Measurements from ENCODE around the gene MICAL1.

The MICAL1 gene

DNA sequence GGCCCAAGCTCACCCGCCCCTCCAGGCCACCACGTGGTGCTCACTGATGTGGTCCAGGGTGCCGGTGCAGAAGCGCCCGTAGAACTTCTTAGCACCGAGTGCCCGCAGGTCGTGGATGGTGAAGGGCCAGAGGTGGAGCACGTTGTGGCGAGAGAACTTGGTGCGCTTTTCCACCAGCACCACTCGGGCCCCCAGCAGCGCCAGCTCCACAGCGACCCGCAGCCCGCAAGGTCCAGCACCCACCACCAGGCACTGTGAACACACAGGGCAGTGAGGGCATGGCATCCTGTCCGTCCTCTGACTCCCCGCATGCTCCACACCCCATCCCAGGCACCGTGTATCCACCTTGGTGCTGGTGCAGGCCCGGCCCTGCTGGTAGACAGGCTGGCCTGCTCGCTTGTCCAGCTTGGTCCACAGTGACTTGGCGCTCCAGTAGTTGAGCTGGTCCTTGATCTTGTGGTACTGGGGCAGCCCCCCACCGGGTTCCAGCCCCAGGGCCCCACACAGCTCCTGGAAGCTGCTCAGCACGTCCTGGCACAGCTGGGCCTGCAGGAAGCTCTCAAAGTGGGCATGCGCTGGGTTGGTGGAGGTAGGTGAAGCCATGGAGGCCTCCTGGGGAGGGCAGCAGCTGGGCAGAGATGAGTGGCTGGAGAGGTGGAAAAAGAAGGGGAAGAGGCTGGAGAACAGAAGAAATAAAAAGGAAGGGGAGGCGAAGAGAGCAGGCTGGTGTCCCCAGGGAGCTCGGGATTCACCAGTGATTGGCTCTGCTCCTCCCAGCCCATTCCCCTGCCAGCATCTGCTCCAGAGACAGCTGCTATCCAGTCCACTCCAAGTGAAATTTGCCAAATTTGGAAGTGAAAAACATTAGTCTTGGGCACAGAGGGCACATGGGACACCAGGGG, 1.7 kb downstream of the MICAL1 start:
- no peak for DNase-seq

DNA sequence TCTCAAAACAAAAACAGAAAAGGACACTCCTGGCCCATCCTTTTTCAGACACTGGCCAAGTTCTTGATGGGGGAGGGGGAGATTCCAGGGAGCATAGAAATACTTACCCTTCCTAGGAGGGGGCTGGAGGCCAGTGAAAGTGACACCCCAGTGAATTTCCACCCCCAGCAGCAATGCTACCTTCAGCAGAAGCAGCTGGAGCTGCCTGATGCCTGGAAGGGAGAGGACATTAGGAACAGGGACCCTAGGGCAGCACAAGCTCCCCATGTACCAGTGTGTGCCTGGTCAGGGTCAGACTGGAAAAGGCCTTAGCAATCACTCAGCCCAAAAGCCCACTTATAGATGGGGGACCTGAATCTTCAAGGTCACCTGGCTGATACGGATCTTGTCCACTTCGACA, 2.4 kb downstream of the MICAL1 start:
- no peak for DNase-seq

DNA sequence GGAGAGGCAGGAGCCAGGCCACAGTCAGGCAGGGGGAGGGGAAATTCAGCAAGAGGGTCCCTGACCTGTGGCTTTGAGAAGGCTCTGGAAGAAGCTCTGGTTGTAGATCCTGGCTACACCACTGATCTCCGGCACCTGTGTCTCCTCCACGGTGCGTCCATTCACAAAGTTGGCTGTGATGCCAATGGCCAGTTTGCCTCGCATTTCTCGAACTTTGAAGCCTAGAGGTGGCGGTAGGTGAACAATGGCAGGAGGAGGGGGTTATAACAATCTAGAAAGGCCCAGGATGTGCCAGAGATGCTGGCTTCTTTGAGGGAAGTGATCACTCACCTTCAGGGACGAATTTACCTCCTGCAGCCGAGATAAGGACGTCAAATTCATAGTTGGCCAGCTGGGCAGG, 3.4 kb downstream of the MICAL1 start:
- DNase-seq = no peak

DNA sequence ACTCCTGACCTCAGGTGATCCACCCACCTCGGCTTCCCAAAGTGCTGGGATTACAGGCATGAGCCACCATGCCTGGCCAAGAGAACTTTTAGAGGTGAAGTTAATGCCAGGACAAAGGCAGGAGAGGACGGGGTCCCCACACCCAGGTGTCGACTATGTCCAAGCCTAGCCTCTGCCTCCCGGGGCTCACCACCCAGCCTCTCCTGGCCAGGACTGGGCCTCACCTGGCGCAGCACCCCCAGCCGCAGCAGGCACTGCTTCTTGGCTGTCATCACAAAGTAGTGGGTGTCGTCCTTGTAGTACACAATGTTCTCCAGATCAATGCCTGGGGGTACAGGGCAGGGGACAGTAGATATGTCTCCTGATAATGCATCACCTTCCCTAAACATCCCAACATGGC, 4.2 kb downstream of the MICAL1 start:
- DNase-seq = no peak

DNA sequence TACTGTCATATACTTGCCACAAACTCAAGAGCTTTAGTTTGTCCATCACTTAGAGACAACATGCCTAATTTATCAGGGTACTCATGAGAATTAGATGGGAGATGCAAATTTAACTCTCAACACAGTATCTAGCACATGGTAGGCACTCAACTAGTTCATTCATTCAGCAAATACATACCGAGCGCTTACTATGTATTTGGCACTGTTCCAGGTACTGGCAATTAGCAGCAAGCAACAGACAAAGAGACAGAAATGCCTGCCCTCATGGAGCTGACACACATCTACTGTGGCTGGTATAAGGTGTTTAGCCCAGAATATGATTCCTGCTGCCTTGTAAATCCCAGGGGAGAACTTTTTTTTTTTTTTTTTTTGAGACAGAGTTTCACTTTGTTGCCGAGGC, 4.8 kb downstream of the MICAL1 start:
- DNase-seq = no peak

DNA sequence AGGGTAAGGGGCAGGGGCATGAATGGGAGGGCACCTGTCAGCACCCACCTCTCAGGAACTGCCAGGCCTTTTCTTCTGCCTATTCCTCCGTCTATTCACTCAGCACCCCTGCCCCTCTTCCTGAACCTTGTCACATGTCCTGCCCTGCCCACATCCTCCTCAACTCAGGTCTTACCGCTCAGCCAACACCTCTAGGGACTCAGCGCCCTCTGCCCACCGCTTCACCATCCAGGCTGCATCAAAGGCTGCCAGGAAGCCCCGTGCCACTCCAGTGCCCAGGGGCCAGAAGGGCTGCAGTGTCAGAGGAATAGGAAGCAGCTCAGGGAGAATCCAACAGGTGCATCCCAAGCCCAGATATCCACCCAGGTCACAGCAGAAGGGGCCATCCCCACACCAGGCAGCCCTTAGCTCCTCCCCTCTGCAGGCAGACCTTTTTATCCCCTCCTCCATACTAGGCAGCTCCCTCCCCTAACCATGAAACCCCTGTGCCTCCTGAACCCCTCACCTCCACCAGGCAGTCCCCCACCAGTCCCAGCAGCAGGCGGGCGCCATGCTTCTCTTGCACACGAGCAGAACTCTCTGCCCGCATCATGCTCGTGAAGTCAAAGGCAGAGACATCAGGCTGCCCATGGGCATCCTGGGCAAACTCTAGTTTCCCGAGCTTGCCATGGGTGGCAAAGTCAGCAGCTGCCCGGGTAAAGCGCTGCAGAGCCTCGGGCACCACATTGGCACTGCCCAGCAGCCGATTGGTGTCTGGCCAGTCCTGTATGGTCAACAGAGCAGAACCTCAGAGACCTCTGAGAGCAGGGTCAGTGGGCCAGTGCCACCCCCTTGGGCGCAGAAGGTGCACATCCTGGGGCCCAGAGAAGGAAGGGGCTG, 5.5 kb downstream of the MICAL1 start:
- no peak for DNase-seq

DNA sequence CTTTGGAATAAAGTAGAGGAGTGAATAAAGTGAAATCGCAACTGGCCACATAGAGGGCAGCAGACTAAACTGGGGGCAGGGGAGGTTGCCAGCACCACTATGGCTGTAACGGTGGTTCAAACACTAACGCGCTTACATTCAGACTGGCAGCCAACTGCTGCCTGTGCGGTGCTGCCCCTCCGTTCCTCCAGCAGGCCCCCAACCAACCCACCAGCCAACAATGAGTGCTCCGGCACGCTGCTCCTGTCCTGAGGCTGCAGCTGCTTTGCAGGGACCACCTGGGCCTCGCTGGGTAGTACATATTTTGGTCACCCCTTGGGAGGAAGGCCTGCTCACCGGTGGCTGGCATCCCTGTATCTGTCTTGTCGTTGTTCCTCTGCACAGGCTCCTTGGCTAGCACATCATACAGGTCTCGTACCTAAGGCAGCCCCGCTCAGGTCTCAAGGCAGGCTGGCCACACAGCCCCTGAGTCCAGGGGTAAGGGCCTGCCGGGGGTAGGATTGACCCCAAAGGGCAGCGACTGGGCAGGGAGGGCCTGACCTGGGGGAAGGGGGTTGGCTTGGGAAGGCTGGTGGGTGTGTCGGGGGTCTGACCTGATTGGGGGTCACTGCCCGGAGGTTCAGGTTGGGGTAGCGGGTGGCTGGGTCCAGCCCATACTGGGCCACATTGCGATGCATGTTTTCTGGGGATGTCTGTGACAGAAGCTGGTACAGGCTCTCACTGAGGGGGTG, 6.3 kb downstream of the MICAL1 start:
- no peak for DNase-seq

DNA sequence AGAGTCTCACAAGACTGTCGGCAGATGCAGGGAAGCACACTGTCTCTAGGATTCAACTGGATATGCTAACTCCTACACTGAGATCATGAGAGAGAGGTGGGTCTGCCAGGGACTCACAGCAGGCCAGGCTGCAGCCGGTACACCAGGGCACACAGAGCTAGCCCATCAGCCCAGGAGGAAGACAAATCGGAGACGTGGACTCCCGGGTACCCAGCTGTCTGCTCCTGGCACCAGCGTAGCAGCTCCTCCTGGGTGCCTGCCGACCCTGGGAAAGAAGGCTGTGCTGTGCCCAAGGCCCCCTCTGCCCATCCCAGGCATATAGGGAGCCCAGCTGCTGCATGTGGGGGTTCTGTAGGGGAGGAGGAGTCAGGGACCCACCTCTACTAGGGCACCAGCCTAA, 7.0 kb downstream of the MICAL1 start:
- no peak for DNase-seq

DNA sequence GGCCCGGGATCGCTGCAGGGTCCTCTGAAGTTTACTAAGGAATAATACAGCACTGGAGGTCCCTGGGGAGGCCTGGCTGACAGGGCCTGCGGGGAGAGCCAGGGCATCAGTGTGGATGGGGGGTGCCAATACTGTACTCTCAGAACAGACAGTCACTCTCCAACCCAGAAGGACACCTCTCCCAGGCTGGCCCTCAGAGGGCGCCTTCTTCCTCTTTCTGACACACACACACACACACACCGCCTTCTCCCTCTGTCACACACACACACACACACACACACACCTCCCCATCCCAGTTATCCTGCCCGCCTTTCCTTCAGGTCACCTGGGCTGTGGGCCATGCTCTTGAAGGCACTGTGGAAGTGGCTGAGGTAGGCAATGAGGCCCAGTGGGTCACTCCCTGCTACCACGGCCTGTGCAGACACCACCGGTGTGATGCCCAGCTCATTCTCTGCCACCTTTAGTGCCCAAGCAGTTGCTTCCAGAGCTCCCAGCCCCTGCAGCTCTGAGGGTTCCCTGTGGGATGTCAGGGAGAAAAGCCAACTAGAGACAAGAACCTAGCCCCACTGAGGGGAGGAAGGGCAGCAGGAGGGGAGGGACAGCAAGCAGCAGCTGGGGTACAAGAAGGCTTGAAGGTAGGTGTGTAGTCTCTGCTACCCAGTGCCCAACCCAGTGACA, 7.6 kb downstream of the MICAL1 start:
- no peak for DNase-seq

DNA sequence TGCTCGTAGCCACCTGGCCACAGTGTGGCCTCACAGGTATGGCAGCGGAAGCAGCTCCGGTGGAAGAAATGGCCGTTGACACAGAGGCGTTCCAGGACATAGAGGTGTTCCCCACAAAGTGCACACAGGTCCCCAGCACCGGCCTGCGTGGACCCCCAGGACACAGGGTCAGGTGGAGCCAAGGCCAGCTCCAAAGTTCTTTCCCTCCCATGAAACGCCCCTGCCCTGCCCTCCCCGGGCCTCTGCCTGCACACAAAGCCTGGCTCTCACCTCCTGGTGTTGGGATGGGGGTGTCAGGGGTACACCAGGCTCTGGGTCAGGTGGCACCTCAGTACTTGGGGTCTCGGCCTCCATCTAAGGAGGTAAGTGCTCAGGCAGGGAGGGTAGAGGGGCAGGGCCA, 8.5 kb downstream of the MICAL1 start:
- DNase-seq = no peak

DNA sequence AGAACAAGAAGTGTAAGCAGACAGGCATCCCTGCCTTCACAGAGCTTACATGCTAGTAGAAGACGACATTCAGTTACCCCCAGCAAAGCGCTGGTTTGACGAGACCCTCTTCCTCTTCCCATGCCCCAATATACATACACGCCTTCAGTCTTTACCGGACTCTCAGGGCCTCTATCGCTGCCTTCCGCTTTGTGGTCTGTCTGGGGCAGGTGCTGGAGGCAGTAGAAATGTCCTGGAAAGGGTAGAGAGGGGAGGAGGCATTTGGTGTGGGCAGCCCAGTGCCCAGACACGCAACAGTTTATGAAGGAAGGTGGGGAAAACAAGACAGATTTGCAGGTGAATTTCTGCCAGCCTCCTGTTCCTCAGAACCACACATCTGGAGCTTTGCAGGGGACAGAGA, 9.0 kb downstream of the MICAL1 start:
- DNase-seq = no peak

DNA sequence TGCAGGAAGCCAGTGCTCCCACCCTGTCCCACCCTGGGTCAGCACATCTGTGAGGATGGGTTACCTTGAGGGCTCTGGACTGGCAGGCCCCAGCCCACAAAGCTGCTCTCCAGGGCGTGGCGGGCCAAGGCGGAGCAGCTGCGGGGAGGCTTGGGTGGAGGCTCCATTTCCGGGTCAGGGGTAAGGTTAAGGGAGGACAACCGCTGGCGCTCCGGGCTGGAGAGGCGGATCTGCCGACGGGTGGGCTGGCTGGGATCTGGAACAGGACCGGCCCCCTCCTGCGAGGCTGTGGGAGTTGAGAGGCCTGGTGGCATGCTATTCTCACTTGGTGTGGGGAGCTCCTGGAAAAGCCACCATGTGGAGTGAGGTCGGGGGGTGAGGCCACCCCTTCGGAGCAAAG, 9.5 kb downstream of the MICAL1 start:
- DNase-seq = no peak

DNA sequence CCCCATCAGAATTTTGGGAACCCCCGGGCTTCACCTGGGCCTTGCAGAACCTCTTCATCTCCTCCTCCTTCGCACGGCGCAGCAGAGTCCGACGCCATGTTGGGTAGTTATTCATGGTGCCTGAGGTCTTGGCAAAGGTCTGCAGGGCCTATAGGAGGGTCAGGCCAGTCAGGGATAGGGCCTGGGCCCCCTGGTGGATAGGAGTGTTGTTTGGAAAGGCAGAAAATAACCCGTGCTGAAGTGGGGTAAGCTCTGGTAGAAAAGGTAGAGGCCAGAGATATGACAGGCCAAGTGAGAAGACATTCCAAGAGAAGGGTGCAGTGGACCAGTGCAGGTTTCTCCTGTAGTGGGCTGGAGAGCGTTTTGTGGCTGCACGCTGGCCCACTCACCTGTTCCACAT, 10.2 kb downstream of the MICAL1 start:
- no peak for DNase-seq

DNA sequence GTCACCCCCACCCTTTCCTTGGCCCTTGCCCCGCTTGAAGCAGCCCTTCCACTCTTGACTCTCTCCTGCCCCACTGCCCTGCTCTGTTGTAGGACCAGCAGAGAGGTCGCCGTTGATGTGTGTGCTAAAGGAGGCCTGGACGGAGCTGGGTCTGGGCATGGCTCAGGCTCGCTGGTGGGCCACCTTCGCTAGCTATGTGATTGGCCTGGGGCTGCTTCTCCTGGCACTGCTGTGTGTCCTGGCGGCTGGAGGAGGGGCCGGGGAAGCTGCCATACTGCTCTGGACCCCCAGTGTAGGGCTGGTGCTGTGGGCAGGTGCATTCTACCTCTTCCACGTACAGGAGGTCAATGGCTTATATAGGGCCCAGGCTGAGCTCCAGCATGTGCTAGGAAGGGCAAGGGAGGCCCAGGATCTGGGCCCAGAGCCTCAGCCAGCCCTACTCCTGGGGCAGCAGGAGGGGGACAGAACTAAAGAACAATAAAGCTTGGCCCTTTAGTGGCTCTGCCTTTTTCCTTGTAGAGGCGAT, 12.1 kb downstream of the MICAL1 start:
- DNase-seq = no peak

DNA sequence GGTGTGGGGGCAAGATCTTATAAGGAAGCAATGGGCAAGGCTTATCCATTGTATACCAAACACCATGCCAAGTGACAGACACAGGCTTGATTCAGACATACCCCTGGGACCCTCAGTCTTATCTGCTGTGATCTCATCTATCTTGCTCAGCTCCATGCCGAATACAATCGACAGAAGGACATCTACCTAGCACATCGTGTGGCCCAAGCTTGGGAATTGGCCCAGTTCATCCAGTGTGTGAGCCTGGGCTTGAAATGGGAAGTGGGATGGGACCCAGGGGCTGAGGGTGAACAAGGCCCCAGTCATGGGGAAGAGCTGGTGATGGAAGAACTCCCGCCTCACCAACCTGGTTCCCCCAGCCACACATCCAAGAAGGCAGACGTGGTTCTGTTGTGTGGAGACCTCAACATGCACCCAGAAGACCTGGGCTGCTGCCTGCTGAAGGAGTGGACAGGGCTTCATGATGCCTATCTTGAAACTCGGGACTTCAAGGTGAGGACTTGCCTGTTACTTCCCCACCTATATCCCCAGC, 13.1 kb downstream of the MICAL1 start:
- no peak for DNase-seq

DNA sequence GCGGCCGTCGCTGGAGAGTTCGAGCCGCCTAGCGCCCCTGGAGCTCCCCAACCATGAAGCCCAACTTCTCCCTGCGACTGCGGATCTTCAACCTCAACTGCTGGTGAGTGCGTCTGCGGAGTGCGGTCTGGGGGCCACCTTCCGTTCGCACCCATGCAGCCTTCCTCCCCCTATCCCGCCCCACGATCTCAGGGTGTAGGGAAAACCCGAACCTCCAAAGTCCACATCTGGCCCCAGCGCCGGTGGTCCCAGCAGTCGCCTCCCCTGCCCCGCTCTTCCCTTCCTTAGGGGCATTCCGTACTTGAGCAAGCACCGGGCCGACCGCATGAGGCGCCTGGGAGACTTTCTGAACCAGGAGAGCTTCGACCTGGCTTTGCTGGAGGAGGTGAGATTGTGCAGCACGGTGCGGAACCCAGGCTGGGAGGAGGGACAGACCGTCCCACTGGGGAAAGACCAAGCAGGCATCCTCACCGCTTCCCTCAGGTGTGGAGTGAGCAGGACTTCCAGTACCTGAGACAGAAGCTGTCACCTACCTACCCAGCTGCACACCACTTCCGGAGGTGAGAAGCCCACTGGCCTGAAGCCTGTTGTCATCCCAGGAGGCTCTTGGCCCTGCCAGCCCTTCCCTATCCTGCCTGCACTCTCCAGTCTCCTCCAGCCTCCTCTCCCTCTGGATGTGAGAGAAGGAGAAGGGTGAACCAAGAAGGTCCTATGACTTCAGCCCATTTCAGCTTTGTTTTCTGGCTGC, 14.3 kb downstream of the MICAL1 start:
- no peak for DNase-seq

DNA sequence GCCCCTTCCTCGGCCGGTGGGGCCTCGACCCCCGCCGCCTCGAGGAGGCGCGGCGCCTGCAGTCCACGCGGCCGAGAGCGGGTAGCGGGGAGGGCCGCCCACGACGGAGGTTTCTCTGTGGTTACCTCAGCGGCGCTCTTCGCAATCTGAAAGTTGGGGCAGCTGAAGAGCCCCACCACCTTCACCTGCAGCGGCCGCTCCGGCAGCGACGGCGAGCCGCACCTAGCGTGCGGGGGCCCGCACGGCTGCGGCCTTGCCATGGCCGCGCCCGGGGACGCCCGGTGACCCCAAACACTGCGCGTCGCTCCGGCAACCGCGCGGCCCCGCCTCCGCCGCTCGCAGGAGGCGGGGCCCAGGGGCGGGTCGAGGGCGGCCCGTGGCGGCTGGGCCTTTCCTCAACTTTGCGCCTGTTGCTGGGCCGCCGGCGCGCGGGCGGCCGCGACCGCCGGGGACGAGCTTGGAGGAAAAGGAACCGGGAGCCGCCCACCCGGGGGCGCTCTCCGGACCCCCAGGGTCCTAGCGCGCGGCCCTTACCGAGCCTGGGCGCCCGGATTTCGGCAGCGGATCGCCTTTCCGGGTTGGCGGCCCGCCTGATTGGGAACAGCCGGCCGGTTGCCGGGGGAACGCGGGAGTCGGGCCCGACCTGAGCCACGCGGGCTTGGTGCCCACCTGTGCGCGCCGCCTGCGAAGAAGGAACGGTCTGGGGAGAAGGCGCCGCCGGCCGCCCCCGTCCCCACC, 15.1 kb downstream of the MICAL1 start, which contains the start of the genes PPIL6 and SMPD2:
Gene PPIL6 (minus strand): TSS at position 298 of the 738 bp plus-strand sequence. CDS start 38 bp downstream, at position 260.
Gene SMPD2 (plus strand): TSS at position 394 of the 738 bp plus-strand sequence. CDS start 398 bp downstream, outside the sequence.
- DNase-seq = peak; percentile 73

DNA sequence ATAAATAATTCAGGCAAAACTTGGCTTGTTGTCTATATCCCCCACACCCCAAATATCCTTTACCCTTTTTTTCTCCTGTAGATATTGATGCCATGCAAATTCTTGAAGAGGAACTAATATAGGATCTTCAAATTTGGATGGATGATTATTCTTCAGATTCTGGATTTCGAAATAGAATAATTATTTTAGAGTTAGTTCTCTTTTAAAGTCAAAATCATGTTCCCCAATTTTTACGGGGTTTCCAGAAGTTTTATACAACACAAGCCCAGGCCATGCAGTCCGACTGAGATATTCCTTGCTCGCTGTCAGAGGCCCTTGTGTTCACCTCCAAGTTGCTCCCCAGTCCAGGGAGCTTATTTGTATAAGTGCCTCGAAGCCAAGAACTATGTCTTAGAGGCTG, 19.5 kb downstream of the MICAL1 start:
- DNase-seq = no peak

DNA sequence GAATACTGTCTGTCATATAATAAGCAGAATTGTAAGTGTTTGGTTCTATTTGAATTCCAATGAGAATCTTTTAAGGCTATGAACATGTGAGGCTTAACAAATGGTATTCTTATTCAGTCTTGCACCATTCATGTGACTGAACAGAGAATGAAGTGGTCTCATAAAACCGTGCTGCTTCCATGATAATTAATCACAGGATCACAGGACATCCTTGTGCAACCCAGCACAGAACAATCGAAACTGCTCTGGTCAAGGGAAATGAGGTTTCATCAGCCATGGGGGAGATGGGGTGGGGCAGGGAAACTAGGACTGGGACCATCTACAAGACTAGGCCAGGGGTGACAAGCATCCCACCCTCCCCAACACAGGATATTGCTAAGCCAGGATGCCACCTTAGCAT, 21.1 kb downstream of the MICAL1 start:
- DNase-seq = no peak

DNA sequence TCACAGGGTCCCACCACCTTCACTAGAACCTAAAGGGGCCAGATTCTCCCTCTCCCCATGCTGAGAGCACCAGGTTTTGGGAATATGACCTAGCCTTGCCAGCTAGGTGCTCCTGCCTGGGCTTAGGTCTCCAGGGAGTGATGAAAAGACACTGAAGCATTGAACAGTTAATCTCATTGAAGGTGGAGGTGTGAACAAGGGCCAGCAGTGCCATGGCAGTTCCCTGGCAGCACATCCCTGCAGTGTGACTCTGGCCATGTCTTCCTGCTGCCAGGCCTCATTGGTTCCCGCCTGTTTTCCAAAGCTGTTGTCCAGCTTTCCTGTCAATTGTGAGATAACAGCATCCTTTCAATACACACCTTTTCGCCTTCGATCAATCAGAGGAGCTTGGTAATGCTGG, 26.1 kb downstream of the MICAL1 start:
- DNase-seq = no peak

Data from activated CD4-positive, alpha-beta T cell treated with anti-CD3 and anti-CD28 coated beads, Interleukin-2, amount 50 U/mL, for 1 hour (primary cell).